IMR-90 (cell line): ENCODE results near the gene AUH. TPM values are rescaled to one million over a fixed set of nuclear protein-coding genes. Genes with fewer than 3 reads are reported as not detected.

Experiments
- ATAC-seq: fragments of 200-7000 bp; cut with Tn5 transposase; 2 replicates; pipeline ENCODE4 v1.9.1; 2020; ENCODE audit warnings: low read depth, mild to moderate bottlenecking, moderate library complexity
- BruUV-seq: library from RNA; stranded (reverse); fragments of 400-500 nt; replicated peaks from 2 replicates; lab custom pipeline; 2021; lab: Mats Ljungman, UMichigan
- CTCF ChIA-PET: fragments of 300-600 bp; formaldehyde crosslinking; extraction: SDS; loops from one replicate; lab custom pipeline; 2021; ENCODE audit warnings: antibody characterized with exemption; lab: Yijun Ruan, JAX
- POLR2A ChIA-PET: fragments of 300-600 bp; sonication (Branson Sonifier 250); formaldehyde crosslinking; loops from one replicate; lab custom pipeline; 2022; ENCODE audit warnings: antibody characterized with exemption; ENCODE audit not compliant: unreplicated experiment; lab: Charles Lee
- DNase-seq: peaks from one replicate; pipeline ENCODE4 v3.0.0; 2013
- H2AFZ ChIP-seq: replicated peaks from 2 replicates; pipeline ENCODE3; 2013; ENCODE audit warnings: low read length, mild to moderate bottlenecking; ENCODE audit not compliant: poor library complexity
- H2AK5ac ChIP-seq: 2 replicates; pipeline ENCODE4 v1.6.1; 2013; ENCODE audit warnings: low read depth, low read length, inconsistent platforms
- H2AK9ac ChIP-seq: replicated peaks from 2 replicates; pipeline ENCODE3; 2013; ENCODE audit warnings: mild to moderate bottlenecking, low read depth, low read length, moderate library complexity; ENCODE audit not compliant: poor library complexity
- H2BK120ac ChIP-seq: 2 replicates; pipeline ENCODE4 v1.6.1; 2013; ENCODE audit warnings: low read depth, low read length, inconsistent platforms
- H2BK15ac ChIP-seq: 3 replicates; pipeline ENCODE4 v1.6.1; 2013; ENCODE audit warnings: low read depth, low read length, inconsistent platforms
- H2BK20ac ChIP-seq: 2 replicates; pipeline ENCODE4 v1.6.1; 2013; ENCODE audit warnings: low read depth, mild to moderate bottlenecking, inconsistent platforms, low read length, moderate library complexity
- H2BK5ac ChIP-seq: 2 replicates; pipeline ENCODE4 v1.6.1; 2013; ENCODE audit warnings: mild to moderate bottlenecking, low read depth, low read length, inconsistent platforms; ENCODE audit not compliant: poor library complexity, severe bottlenecking
- H3K14ac ChIP-seq: replicated peaks from 2 replicates; pipeline ENCODE4 v1.6.1; 2013; ENCODE audit warnings: low read depth, low read length, inconsistent platforms
- H3K18ac ChIP-seq: 2 replicates; pipeline ENCODE4 v1.6.1; 2013; ENCODE audit warnings: low read depth, low read length, control low read depth
- H3K23ac ChIP-seq: 2 replicates; pipeline ENCODE4 v1.6.1; 2013; ENCODE audit warnings: low read depth, low read length, inconsistent platforms
- H3K27ac ChIP-seq: 2 replicates; pipeline ENCODE4 v1.5.1; 2013; ENCODE audit warnings: mild to moderate bottlenecking, control low read depth, low read length; ENCODE audit not compliant: insufficient read depth
- H3K27me3 ChIP-seq: 2 replicates; pipeline ENCODE4 v1.6.1; 2013; ENCODE audit warnings: low read length; ENCODE audit not compliant: control insufficient read depth, insufficient read depth
- H3K36me3 ChIP-seq: 2 replicates; pipeline ENCODE4 v1.6.1; 2013; ENCODE audit warnings: low read length, mixed read lengths; ENCODE audit not compliant: control insufficient read depth, insufficient read depth
- H3K4ac ChIP-seq: 2 replicates; pipeline ENCODE4 v1.6.1; 2013; ENCODE audit warnings: low read depth, low read length, inconsistent platforms
- H3K4me1 ChIP-seq: 2 replicates; pipeline ENCODE4 v1.6.1; 2013; ENCODE audit warnings: low read length, mixed read lengths; ENCODE audit not compliant: control insufficient read depth, insufficient read depth
- H3K4me2 ChIP-seq: 2 replicates; pipeline ENCODE4 v1.6.1; 2013; ENCODE audit warnings: low read depth, mild to moderate bottlenecking, control low read depth, low read length, moderate library complexity
- H3K4me3 ChIP-seq: 2 replicates; pipeline ENCODE4 v1.5.1; 2013; ENCODE audit warnings: low read depth, mild to moderate bottlenecking, control low read depth, low read length, moderate library complexity; ENCODE audit not compliant: insufficient read depth
- H3K56ac ChIP-seq: 2 replicates; pipeline ENCODE4 v1.6.1; 2013; ENCODE audit warnings: low read length, inconsistent platforms; ENCODE audit not compliant: insufficient read depth; ENCODE audit errors: extremely low read depth
- H3K79me1 ChIP-seq, 2 experiments: 2 replicates each; pipeline ENCODE4 v1.6.1; 2013; ENCODE audit warnings: low read length in 2 of 2, inconsistent platforms in 1 of 2, low read depth in 1 of 2
- H3K9ac ChIP-seq: 2 replicates; pipeline ENCODE4 v1.6.1; 2013; ENCODE audit warnings: low read depth, low read length, control low read depth
- H3K9me1 ChIP-seq: 2 replicates; pipeline ENCODE4 v1.6.1; 2013; ENCODE audit warnings: low read length, inconsistent platforms; ENCODE audit not compliant: insufficient read depth
- H3K9me3 ChIP-seq: 2 replicates; pipeline ENCODE4 v1.6.1; 2013; ENCODE audit warnings: low read length; ENCODE audit not compliant: control insufficient read depth, insufficient read depth
- H4K20me1 ChIP-seq: 2 replicates; pipeline ENCODE4 v1.6.1; 2013; ENCODE audit warnings: low read length, inconsistent platforms; ENCODE audit not compliant: insufficient read depth
- H4K5ac ChIP-seq: 2 replicates; pipeline ENCODE4 v1.6.1; 2013; ENCODE audit warnings: mild to moderate bottlenecking, low read depth, low read length, control low read depth
- H4K8ac ChIP-seq, 2 experiments: 2 replicates each; pipeline ENCODE4 v1.6.1; 2013; ENCODE audit warnings: low read depth in 2 of 2, low read length in 2 of 2, control low read depth in 1 of 2, inconsistent platforms in 1 of 2
- H4K91ac ChIP-seq: 2 replicates; pipeline ENCODE4 v1.6.1; 2013; ENCODE audit warnings: low read depth, low read length, inconsistent platforms; ENCODE audit not compliant: insufficient read depth
- CEBPB ChIP-seq: IDR thresholded peaks from 2 replicates; pipeline ENCODE4 v1.6.1; 2012; ENCODE audit warnings: low read depth, low read length, improper control_type of control experiment
- CHD1 ChIP-seq: IDR thresholded peaks from 2 replicates; pipeline ENCODE4 v1.6.1; 2012; ENCODE audit warnings: low read depth, low read length, improper control_type of control experiment
- FOS ChIP-seq: fragments of 150-350 bp; IDR thresholded peaks from 2 replicates; pipeline ENCODE4 v1.6.1; 2016; ENCODE audit warnings: low read depth, low read length
- MAFK ChIP-seq: IDR thresholded peaks from 2 replicates; pipeline ENCODE4 v1.6.1; 2012; ENCODE audit warnings: low read depth, low read length, improper control_type of control experiment
- WGBS, 2 experiments: methylation state at CpG; one replicate each; pipeline versions ENCODE4 v1.1.5 to v1.1.7; 2013; ENCODE audit warnings: missing lambda C conversion rate in 2 of 2; ENCODE audit not compliant: insufficient read length in 1 of 2; ENCODE audit errors: extremely low coverage in 2 of 2; 5-methylcytosine and 5-hydroxymethylcytosine counted together
- dilution Hi-C: fragments of 300-500 bp; cut with HindIII; formaldehyde crosslinking; loops from one replicate; pipeline ENCODE4 v1.14.3; 2018; ENCODE audit warnings: low sequenced_read_pairs; ENCODE audit not compliant: unreplicated experiment
- in situ Hi-C: fragments of 300-500 bp; cut with MboI; formaldehyde crosslinking; loops from 3 replicates; pipeline ENCODE4 v1.14.3; 2019; ENCODE audit warnings: low sequenced_read_pairs, inconsistent platforms, mixed read lengths
- intact Hi-C: fragments of 100-400 bp; cut with micrococcal nuclease; formaldehyde crosslinking; loops from 2 replicates; pipeline ENCODE4 v1.10.0; 2022
- polyA plus RNA-seq, 3 experiments: library from polyadenylated mRNA; depleted of rRNA; stranded (reverse); fragments of >200 nt; gene quantifications; 2 replicates each; pipeline ENCODE4 v1.2.3, GENCODE V29; 2012; ENCODE audit warnings: low replicate concordance in 1 of 3
- total RNA-seq: library from RNA; depleted of rRNA; stranded (reverse); fragments of >200 nt; gene quantifications from 2 replicates; pipeline ENCODE4 v1.2.3, GENCODE V29; 2012
- TF ChIP-seq, protein P1 (sequence below): fragments of 150-350 bp; IDR thresholded peaks from 2 replicates; pipeline ENCODE4 v1.6.1; 2016; ENCODE audit warnings: low read depth, mild to moderate bottlenecking, low read length, moderate library complexity, borderline replicate concordance
- TF ChIP-seq, protein P2 (sequence below): fragments of 150-350 bp; IDR thresholded peaks from 2 replicates; pipeline ENCODE4 v1.6.1; 2017; ENCODE audit warnings: mild to moderate bottlenecking, antibody characterized with exemption, low read length, low read depth

AUH gene
- total and polyA plus RNA-seq, 2 of the 4 experiments (the other 2 are of a cell fraction), result 5.9 to 8.1 TPM

DNA sequence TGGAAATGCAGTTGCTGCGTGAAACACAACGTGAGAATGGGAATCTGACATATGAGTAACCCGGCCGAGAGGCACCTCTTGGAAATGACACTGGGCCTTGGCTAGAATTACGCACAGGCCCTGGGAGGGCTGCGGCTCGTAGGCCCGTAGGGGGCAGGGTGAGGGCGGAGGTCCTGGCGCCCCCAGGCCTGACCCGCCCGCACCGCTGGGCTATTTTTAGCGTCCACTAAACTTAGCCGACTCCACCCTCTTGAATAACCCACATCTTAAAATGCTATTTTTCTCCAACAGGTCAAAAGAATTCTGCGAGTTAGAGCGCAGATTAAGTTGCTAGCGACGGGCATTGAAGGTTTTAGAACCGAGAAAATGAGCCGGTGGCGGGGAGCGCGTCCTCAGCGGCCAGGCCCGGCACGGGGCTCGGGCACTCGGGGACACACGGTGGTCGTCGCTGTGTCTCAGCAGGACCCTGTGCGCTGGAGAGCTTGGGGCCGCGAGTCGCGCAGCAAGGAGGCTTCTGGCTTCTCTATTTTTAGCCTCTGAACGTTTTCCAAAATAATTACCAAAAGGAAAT, 168.5 kb downstream of the AUH start (continued):
- TF ChIP-seq CHD1 (peak; percentile 98; the same call in 1 of the 2 replicates), CEBPB (peak; percentile 80), FOS (peak; percentile 99)

DNA sequence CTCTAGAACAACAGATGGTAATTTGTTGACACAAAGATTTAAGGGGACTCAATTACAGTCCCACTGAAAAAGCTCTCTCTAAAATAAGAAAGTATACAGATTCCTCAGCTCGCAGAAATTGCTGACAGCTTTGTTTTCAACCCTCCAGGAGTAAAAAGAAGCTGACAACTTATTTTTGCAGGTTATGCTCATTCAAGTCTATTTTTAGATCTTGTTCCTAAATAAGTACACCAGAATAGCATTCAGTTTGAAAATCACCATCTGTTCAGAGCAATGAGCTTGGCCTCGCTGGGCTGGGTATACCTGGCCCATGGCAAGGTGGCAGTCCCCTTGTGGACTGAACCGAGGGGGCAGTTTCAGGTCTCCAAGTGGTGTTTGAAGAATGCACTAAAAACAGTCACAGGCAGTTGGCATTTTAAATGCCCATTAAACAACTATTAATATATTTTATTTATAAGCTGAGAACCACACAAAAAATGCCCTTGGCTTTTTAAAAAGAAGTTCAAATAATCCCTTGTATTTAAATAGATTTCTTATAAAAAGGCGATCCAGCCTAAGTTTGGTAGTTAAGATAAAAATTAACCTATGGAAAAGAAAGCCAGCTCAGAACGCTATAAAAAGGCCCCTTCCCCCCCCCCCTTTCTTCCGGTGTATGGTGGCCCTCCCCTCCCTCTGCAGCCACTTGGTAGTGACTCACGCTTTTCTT, 169.2 kb downstream of the AUH start:
- H2AK5ac ChIP-seq, result peak overlapping the region; percentile 99
- H3K27me3 ChIP-seq, result no peaks in the 10 kb centered on the region
- H2BK5ac ChIP-seq, result peak overlapping the region; percentile 97
- H3K14ac ChIP-seq, result peak overlapping the region; percentile 99
- no peaks in the 10 kb centered on the region for H4K20me1 ChIP-seq
- no TSS peak for BruUV-seq
- ChIA-PET CTCF (interaction anchor here (0.8 kb wide), 1 partner anchor 278 kb away, joined by 3 read pairs; no protein-coding TSS in a partner anchor), POLR2A (interaction anchor here (0.6 kb wide), 1 partner anchor 709 kb away, joined by 4 read pairs; no protein-coding TSS in a partner anchor)
- TF ChIP-seq MAFK (peak; percentile 94), CEBPB (no peak)
- TF ChIP-seq, protein P1, sequence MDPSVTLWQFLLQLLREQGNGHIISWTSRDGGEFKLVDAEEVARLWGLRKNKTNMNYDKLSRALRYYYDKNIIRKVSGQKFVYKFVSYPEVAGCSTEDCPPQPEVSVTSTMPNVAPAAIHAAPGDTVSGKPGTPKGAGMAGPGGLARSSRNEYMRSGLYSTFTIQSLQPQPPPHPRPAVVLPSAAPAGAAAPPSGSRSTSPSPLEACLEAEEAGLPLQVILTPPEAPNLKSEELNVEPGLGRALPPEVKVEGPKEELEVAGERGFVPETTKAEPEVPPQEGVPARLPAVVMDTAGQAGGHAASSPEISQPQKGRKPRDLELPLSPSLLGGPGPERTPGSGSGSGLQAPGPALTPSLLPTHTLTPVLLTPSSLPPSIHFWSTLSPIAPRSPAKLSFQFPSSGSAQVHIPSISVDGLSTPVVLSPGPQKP, result no peak
- TF ChIP-seq, protein P2, sequence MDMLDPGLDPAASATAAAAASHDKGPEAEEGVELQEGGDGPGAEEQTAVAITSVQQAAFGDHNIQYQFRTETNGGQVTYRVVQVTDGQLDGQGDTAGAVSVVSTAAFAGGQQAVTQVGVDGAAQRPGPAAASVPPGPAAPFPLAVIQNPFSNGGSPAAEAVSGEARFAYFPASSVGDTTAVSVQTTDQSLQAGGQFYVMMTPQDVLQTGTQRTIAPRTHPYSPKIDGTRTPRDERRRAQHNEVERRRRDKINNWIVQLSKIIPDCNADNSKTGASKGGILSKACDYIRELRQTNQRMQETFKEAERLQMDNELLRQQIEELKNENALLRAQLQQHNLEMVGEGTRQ, result no peak
- H3K79me1 ChIP-seq, result peaks cover 14 to 53% of the 10 kb centered on the region in 2 experiments; a peak in 3 of 4 replicates
- peaks cover 36% of the 10 kb centered on the region for H3K4me1 ChIP-seq
- dilution Hi-C loops, result no loop called here
- H3K4me3 ChIP-seq, result no peak overlapping the region
- H2BK20ac ChIP-seq, result peak overlapping the region; percentile 98
- peak overlapping the region; percentile 98 for H2BK120ac ChIP-seq
- H4K8ac ChIP-seq, result peak overlapping the region; percentile 80 to 98
- intact Hi-C loops, result loop anchor here (1.0 to 5.0 kb wide), 6 partner anchors 60 to 278 kb away; no protein-coding TSS in a partner anchor
- H3K9me1 ChIP-seq, result peaks cover 31% of the 10 kb centered on the region
- peak overlapping the region; percentile 96 for H3K27ac ChIP-seq
- H3K56ac ChIP-seq, result peak overlapping the region; percentile 78
- 0 out of 2 replicates have a peak, but pooled peaks cover 2% of the 10 kb centered on the region for H3K9me3 ChIP-seq
- H2AFZ ChIP-seq, result peak overlapping the region; percentile 37
- peak overlapping the region; percentile 95 for H2BK15ac ChIP-seq
- peak overlapping the region; percentile 64 for H3K23ac ChIP-seq
- no CpG with 5 or more reads among the region's 7 CpGs for WGBS, 2 experiments
- H3K18ac ChIP-seq, result peak overlapping the region; percentile 96
- peak overlapping the region; percentile 79 for H3K9ac ChIP-seq
- H4K91ac ChIP-seq, result peak overlapping the region; percentile 97
- DNase-seq, result peak; percentile 42
- peak overlapping the region; percentile 41; the same call in 1 of the 2 replicates for H3K4me2 ChIP-seq
- in situ Hi-C loops, result loop anchor here (5.0 kb wide), 1 partner anchor 65 kb away; no protein-coding TSS in a partner anchor
- peak overlapping the region; percentile 97 for H3K4ac ChIP-seq
- peak overlapping the region; percentile 95 for H4K5ac ChIP-seq
- ATAC-seq, result no peak
- H3K36me3 ChIP-seq, result no peaks in the 10 kb centered on the region
- peak overlapping the region; percentile 43 for H2AK9ac ChIP-seq
